H1 (cell line): Measurements from ENCODE around the gene GNL2. TPM values are rescaled to one million over a fixed set of nuclear protein-coding genes. Genes with fewer than 3 reads are reported as not detected.

Experiments
- TEAD4 ChIP-seq: IDR thresholded peaks from 2 replicates; pipeline ENCODE4 v1.6.1; 2012; ENCODE audit warnings: low read depth, low read length, inconsistent platforms, mixed read lengths
- polyA plus RNA-seq, 7 experiments: library from polyadenylated mRNA; depleted of rRNA in 3 of 7; stranded (reverse) in 5 of 7; unstranded in 2 of 7; fragments of >200 nt in 5 of 7; fragments of 200-250 nt in 2 of 7; gene quantifications; 1 replicate in 5 of 7; 2 replicates in 1 of 7; 4 replicates in 1 of 7; pipeline versions ENCODE4 v1.2.1 to v1.2.3, GENCODE V29; 2011 to 2013; ENCODE audit warnings: missing spikeins in 2 of 7, mixed read lengths in 2 of 7
- total RNA-seq: library from RNA; stranded (reverse); fragmentation: NEBNext Ultra II Directional; extraction: Animal tissue kit (Norgen Biotek cat#: 25700); gene quantifications from 2 replicates; pipeline ENCODE4 v1.2.1, GENCODE V29; 2021
- TF ChIP-seq, protein P1 (sequence below): IDR thresholded peaks from 2 replicates; pipeline ENCODE4 v1.6.1; 2012; ENCODE audit warnings: low read length, inconsistent platforms

Gene GNL2
- total and polyA plus RNA-seq, 2 of the 8 experiments (the other 6 are each of a cell fraction or from before 2014, with no cell fraction given), result 22.2 to 88.3 TPM

DNA sequence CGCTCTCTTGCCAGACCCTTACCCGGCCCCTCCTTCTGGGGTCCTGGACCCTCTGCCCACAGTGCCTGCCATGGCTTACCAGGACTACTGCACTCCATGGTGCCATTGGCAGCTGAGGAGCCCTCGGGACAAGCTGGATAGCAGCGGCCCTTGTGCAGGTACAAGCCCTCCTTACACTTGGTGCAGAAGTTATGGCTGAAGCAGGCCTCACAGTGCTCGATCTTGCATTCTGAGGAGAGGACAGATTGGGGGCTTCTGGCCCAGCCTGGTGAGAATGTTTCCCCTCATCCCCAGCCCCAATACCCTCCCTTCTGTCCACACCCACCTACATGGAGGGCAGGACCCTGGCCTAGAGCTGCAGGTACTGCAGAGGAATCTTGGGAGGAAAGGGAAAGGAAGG lies 18.4 kb upstream of the GNL2 start (continued):
- TF ChIP-seq, protein P1, sequence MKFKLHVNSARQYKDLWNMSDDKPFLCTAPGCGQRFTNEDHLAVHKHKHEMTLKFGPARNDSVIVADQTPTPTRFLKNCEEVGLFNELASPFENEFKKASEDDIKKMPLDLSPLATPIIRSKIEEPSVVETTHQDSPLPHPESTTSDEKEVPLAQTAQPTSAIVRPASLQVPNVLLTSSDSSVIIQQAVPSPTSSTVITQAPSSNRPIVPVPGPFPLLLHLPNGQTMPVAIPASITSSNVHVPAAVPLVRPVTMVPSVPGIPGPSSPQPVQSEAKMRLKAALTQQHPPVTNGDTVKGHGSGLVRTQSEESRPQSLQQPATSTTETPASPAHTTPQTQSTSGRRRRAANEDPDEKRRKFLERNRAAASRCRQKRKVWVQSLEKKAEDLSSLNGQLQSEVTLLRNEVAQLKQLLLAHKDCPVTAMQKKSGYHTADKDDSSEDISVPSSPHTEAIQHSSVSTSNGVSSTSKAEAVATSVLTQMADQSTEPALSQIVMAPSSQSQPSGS, result no peak
- TF ChIP-seq TEAD4, result no peak
